Hematopoietic multipotent progenitor cell treated with erythropoietin and hydrocortisone succinate and interleukin-3 and kit ligand, for 8 days (in vitro differentiated cells): ENCODE results near the gene DDRGK1.

Source experiments
- DNase-seq: peaks from one replicate; pipeline ENCODE4 v3.0.0-alpha.2; 2015

The DDRGK1 gene

DNA sequence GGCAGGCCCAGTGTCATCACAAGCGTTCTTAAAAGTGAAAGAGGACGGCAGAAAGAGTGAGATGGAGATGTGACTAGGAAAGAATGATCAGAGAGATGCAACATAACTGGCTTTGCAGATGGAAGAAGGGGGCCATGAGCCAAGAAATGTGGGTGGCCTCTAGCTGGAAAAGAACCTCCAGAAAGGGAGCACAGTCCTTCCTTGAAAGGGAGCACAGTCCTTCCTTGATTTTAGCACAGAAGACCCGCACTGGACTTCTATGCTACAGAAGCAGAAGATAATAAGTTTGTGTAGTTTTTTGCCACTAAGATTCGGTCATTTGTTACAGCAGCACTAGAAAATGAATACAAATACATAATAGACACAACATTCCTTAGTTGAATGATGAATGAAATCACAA lies 24.2 kb downstream of the DDRGK1 start:
- DNase-seq: no peak

DNA sequence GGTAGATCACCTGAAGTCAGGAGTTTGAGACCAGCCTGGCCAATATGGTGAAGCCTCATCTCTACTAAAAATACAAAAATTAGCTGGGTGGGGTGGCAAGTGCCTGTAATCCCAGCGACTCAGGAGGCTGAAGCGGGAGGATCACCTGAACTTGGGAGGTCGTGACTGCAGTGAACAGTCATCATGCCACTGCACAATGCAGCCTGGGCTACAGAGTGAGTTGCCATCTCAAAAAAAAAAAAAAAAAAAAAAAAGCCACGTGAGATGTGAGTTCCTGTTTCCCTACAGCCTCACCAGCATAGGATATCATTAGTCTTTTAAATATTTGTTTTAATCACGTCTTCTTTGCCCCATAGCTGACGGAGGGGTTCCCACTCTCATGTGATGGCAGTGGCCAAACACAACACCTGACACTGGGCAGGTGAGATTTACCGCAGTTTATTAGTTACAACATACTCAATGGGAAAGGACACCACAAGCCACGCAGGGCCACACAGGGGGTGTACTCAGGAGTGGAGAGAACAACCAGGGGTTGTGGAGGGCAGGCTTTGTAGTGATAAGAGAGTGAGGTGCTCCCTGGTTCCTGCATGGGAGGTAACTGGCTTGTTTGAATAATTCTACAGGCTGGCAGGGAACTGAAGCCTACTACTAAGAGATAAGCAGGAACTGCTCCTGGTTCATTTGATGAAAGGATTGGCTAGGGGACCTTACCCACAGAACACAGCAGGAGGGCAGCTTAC lies 26.6 kb downstream of the DDRGK1 start:
- DNase-seq: peak; percentile 79

DNA sequence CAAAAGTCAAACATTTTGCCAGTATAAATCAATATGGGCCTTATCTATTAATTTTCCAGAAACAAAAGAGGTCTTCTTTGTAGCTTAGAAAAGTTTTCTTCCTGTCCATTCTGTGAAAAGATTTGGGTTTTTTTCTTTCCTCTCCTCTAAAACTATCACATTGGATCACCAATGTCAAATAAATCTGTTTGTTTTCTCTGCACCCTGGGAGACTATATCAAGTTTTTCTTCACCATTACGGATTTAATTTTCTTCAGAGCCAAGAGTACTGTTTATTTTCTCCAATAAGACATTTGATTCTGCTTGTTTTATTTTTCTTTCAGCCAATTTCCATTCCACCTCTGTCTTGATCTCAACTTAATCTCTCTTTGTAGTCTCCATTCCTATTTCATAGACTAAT lies 29.2 kb downstream of the DDRGK1 start:
- no peak for DNase-seq

DNA sequence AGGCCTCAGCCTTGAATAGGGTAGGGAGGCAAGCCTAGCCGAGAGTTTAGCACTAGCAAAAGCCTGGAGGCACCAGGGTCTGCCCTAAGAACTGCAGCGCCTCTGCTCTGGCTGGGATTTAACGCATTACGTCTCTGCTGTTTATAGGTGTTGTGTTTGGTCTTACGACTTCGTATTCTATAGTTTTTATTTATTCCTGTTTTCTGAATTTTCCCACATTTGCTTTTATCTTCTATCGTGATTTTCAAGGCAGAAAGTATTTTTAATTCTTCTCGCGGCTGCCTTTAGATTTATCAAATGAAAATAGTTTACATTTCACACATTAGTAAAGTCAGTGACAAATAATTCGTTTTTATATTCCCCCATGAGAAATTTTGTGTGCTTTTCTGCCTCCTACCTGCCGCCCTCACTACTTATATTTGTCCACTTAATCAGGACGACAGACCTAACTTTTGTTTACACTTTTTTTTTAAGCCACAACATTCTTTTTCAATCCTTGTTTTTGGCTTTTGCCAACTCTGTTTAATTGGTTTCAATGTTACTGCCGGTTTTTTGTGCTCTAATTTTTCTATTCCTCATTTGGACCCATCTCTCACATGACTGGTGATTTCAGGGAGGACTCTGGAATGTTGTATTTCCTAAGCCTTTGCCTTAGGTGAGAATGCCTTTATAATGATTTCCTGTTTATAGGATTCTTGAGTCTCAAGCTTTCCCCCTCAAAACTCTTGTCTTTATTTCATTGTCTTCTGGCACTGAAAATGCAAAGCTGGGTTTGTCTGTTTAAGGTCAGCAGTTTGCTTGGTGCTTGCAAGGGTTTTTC lies 29.8 kb downstream of the DDRGK1 start:
- DNase-seq: no peak

DNA sequence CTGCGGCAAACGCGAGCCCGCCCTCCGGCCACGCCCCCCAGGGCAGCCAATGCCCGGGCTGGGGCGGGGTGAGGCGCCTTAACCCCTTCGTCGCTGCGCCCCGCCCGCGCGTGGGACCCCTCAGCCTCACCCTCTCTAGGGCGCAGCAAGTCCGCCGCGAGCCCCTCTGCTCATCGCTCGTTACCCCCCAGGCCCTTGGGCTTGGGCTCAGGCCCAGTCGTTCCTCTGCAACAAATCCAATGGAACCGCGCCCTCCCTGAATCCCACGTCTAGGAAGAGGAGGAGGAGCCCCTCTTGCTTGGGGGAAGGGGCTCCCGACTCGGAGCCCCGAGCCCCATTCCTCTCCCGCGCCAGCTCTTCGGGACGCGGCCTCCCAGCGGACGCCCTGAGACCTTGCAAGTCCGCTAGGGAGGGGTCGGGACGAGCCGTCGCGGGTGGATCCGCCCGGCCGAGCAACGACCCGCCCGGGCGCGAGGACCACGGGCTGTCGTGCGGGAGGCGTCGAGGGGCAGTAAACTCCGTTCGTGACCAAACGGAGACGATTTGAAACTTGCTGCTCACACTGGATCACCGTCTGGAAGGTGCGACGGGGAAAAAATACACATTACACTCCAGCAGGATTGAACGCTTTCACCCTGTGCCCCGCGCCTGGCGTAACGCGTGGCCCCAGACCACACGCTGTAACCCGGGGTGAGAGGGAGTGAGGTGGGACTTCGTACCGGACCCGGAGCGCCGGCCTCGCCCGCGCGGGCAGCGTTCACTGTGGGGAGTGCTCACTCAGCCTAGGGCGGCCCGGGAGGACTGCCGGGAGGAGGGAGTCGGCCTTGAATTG lies 30.7 kb downstream of the DDRGK1 start:
- DNase-seq: peak; percentile 77

DNA sequence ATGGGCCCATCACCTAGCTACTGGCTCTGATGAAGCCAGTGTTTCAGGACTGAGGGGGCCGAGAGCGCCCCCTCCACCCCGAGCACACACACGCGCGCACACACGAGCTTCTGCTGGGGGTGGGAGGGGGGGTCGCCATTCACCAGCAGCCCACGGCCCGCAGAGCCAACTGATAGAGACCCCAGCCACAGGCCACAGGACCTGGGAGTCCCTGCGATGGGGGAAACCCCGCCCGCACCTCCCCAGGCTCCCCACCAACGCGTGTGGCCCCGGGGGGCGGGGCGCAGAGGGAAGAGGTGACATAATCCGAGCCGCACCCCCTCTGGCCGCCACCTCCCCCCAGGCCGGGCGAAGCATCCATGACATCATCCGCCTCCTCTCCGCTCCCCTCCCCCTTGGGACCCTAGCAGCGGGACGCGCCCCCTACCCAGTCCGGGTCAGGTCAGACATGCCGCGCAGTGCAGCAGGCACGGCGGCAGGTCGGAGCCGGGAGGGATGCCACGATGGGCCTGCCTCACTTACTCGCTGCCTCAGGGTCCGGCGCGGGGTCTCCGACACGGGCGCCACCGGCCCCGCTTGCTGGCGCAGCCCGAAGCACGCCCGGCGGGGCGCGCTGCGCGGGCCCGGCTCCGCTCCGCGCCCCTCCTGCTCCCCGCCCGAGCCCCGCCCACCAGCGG lies 31.4 kb downstream of the DDRGK1 start, which contains the start of gene LZTS3:
Gene LZTS3, minus strand, starts transcription at position 617 of the 677 bp plus-strand sequence. CDS start 6,386 bp downstream, outside the sequence.
- peak; percentile 54 for DNase-seq

DNA sequence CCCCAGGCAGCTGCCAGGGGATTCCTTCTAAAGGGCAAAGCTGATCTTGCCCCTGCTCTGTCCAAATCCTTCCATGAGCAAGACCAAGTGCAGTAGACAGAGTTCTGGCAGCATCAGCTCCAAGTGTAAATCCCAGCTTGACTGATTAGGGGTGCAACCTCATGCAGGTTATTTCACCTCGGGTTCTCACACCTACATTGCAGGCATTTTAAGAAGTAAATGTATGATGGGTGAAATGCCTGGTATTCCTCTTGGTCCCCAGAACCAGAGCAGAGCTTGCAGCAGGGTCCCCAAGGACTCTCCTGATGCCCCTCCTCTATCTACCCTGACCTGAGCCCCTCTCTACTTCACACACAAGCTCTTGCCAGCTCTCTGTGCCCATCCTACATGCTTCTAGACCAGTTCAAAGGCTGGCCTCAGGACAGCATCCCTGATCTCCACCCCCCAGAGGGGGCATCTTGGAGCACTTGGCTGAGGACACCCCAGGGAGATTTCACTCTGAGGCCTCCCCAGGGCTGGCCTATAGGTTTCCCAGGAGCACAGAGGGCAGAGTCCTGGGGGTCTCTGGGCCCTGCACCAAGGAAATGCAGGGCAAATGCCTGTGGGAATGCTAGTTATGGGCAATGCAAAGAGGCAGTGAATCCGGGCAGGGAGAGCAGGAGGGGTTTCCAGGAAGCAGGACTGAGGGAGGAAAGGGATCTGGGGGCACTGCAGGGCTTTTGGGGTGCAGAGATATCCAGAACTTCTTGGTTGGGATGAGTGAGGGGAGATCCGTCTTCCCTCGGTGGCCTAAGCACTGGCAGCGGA lies 32.2 kb downstream of the DDRGK1 start:
- no peak for DNase-seq

DNA sequence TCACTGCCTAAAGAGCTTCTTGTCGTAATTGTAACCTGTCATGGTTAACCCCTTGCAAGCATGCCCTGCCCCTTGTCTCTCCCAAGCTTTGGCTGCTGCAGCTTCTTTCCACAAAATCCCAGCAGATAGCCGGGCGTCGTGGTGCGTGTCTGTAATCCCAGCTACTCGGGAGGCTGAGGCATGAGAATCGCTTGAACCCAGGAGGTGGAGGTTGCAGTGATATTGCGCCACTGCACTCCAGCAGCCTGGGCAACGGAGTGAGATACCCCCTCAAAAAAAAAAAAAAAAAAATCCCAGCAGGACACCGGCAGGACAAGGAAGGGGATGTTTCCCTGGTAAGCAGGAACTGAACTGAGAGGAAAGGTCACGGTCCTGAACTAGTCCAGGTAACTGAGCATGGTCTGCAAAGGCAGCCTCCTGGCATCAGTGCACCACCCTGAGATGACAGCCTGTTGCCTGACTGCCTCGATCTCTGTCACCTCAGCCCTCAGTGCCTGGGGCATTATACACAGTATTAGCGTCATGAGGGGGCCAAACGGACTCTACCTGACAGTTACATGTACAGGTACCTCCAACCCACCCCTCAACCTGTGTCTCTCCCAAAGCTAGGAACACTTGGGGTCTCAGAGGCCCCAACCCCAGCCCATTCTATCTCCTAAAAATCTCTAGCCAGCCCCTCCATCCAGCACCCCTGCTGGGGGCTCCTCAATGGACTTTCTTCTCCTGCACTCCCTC lies 32.9 kb downstream of the DDRGK1 start:
- no peak for DNase-seq

DNA sequence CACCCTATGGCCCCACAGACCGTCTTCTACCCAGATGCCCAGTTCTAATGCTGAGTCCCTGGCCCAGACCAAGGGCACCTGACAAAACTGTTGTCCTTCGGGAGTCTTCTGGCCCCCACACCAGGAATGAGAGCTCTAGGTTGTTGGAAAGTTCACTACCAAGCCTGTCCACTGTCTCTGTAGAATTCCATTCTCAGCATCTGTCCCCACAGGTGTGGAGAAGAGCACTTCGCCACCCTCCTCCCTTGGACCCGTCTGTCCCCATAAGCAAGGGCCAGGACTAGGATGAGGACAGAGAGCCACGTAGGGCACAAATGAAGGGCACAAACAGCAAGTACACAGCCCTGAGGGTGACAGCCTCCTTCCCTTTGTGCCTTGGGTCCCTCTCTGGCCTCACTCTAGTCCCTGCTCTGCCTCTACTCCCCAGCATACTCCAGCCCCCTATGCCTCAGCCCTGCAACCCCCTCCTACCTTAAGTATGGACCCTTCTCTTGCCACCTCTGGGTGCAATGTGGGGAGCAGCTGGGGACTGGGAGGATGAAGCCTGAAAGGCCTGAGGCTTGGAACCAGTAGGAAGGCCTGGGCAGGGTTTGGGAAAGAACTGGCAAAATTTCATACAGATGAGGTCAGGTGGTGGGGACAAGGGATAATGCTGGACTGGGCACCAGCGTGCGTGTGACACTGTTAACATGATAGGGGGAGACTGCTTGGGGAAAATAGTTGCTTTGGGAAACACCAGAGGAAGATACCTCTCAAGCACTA lies 35.5 kb downstream of the DDRGK1 start:
- no peak for DNase-seq

DNA sequence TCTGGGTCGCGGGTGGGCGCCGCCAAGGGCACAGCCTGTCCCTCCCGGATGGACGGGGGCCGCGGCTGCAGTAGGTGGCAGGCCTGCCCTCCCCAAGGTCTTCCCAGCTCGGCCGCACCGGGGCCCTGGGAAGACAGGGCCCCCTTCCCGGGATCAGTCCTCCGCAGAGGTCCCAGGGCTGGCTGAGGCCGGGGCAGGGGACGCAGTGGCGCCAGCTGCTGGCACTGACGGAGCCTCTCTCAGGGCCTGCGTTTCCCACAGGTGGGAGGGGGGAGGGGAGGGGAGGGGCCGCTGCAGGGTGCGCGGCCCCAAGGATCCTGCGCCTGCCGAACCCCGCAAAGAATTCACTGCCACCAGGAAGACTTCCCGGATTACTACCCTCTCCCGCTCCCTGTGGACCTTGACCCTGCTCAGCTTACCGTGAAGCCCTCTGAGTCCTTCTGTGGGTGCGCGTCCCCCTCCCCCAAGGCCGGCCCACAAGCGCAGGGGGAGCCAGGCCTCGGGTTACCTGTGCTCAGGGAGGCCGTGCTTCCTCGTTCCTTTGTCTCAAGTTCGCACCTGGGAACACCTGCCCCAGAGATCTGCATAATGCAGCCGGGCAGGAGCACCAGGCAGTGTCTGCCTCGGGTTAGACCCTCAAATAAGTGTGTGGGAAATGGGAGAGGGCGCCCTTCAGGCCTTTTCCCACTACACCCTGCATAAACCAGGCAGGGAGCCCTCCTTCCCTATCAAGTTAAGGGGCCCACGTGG lies 36.2 kb downstream of the DDRGK1 start:
- no peak for DNase-seq

DNA sequence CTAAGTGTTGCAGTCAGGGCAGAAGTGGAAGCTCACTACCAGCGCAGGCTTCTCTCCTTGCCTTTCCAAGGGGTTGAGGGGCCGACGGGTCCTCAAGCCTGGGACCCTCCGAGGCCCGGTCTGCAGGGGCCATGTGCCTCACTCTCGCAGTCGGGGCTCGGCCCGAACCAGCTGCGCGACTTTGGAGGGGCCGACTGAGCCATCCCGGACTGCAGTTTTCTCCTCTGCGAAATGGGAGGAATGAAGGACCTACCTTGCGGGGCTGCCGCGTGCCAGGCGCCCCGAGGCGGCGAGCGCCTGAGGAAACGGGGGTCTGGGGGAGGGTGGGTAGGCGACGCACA lies 36.8 kb downstream of the DDRGK1 start:
- DNase-seq: no peak

DNA sequence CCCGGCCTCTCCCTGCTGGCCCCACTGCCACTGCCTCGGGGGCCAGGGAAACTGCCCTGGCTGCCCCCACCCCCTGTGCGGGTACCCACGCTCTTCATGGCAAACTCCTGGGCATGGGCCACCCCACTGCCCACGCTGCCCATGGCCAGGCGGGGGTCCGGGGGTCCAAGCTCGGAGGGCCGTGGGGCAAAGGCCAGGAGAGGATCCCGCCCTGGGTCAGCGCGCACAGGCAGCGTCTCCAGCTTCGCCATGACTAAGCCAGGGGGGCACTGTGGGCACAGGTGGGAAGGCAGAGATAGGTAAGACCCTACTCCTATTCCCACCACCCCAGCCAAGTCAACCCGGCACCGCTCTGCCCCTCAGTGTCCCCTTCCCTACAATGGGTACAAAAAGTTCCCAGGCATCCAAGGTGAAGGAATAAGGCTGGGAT lies 37.6 kb downstream of the DDRGK1 start:
- DNase-seq: no peak

DNA sequence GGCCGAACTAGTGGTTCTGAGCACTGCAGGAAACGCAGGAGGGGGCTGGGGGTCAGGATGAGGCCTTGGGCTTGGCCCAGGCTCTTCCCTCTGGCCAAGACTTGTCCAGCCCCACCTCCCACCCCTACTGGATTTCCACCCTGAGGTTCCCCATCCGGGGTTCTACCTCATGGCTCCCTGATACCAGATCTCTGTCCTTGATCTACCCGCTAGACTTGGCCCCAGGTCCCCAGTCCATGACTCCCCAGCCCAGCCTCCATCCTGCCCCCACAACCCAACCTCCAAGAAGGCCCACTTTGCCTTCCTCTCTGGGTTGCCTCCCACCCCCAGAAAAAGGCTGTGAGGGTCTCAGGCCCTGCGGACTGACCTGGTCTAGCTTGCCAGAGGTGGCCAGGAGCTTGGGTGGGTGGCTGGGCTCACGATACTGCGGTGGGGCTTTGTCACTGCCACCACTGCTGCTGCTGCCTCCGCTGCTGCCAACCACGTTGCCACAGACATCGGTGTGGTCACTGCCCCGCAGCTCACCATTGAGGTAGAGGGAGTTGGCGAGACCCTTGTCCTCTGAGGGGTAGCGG lies 38.1 kb downstream of the DDRGK1 start:
- DNase-seq: no peak

DNA sequence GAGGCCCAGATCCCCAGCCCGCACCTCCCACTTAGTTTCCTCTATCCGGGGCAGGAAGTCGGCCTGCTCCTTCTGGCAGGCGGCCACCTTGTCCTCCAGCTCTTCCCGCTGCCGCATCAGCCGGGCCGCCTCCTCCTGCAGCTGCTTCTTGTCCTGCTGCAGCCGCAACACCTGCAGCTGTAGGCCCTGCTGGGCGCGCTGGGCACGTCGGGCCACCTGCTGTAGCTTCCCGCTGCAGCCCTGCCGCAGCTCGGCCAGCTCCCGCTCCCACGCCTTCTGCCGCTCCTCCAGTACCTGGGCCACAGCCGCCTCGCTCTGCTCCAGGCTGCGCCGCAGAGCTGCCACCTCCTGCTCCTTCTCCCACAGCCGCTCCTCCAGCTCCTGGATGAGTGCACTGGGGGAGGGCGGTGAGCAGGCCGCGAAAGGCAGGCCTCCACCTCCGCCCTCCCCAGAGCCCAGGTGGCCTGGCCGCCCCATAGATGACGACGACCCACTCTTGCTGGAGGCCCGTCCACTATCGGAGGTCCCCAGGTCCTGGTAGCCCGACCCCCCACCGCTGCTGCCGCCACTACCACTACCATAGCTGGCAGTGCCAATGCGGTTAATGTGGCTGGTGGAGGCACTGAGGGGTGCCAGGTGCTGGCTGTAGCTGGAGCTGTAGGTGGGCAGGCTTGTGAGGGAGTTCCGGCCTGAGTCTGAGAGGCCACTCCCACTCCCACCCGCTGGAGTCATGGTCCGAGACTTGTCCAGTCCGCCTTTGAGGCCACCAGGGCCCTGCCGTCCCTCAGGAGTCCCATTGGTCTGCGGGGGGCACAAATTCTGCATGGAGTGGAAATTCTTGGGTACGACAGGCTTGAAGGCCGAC lies 38.8 kb downstream of the DDRGK1 start:
- no peak for DNase-seq

DNA sequence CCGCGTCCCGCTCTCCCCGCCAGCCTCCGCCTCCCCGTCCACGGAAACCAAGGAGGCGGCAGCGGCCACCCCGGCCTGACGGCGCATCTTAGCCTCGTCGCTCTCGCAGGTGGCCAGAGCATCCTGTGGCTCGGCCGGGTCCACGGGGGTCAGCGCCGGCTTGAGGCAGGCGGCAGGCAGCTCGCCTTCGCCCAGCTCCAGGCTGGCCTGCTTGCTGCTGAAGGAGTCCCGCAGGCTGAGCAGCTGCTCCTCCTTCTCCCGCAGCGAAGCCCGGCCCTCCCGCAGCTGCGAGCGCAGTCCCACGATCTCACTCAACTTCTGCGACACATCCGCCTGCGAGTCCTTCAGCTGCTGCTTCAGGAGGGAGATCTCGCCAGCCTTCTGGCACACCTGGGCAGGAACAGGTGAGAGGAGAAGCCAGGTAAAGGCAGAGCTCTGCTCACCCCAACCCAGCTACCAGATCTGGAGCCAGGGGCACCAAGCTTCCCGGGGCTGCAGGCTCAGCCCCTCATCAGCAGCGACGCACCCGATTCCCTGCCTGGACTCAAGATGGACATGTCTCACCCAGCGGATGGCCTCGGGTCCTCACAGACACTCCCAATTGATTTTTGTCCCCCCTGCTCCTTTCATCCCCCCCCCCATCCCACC lies 39.6 kb downstream of the DDRGK1 start:
- DNase-seq: no peak

DNA sequence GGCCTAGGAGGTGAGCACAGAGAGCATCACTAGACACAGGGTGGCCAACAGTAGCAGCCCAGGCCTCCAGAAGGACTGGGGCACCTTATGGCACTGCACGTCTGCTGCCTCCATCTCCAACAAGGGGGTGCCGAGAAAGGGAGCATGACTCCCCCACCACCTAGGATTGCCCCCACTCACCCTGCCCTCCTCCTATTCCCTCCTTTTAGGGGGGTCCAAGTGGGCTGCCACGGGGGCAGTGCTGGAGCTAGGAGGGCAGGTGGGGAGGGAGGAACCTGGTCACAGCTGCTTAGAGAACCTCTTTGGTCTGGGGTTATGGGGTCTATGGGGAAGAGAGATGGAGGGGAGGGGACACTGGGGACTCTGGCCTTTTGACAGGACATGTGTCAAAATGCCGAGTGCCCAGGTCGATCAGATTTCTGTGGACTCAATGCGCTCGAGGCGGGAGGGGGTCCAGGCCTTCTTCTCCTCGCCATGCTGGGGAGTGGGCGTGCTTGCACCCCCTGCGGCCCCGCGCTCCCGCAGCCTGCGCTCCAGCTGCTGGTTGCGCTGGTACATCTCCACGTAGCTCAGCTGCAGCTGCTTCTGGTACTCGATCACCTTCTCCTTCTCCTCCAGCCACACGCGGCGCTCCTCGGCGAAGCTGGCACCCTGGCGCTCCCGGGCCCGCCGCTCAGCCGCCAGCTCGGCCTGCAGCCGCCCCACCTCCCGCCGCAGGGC lies 40.3 kb downstream of the DDRGK1 start:
- no peak for DNase-seq
